Suprapubic skin (tissue), 4 donors: ENCODE measurements around the gene GABARAPL2.

Experiments used
- EP300 ChIP-seq: sonication (generic); formaldehyde crosslinking; IDR thresholded peaks from one replicate; pipeline ENCODE4 v1.6.1; 2017; ENCODE audit warnings: antibody characterized with exemption
- POLR2A ChIP-seq, 2 donors: fragments of 450-650 bp; IDR thresholded peaks; one replicate each; pipeline ENCODE4 v1.6.1; 2017; ENCODE audit warnings: antibody characterized with exemption in 2 of 2, mild to moderate bottlenecking in 2 of 2, moderate library complexity in 2 of 2
- POLR2AphosphoS5 ChIP-seq, 3 donors: sonication (generic); formaldehyde crosslinking; IDR thresholded peaks; one replicate each; pipeline ENCODE4 v1.6.1; 2017; ENCODE audit warnings: antibody characterized with exemption in 3 of 3
- TF ChIP-seq, protein P1 (sequence below), 2 donors: fragments of 200-600 bp in 1 of 2; fragments of 450-650 bp in 1 of 2; sonication (generic) in 1 of 2; IDR thresholded peaks; one replicate each; pipeline ENCODE4 v1.5.1; 2016 to 2019; ENCODE audit warnings: antibody characterized with exemption in 2 of 2, mild to moderate bottlenecking in 1 of 2, moderate library complexity in 1 of 2

DNA sequence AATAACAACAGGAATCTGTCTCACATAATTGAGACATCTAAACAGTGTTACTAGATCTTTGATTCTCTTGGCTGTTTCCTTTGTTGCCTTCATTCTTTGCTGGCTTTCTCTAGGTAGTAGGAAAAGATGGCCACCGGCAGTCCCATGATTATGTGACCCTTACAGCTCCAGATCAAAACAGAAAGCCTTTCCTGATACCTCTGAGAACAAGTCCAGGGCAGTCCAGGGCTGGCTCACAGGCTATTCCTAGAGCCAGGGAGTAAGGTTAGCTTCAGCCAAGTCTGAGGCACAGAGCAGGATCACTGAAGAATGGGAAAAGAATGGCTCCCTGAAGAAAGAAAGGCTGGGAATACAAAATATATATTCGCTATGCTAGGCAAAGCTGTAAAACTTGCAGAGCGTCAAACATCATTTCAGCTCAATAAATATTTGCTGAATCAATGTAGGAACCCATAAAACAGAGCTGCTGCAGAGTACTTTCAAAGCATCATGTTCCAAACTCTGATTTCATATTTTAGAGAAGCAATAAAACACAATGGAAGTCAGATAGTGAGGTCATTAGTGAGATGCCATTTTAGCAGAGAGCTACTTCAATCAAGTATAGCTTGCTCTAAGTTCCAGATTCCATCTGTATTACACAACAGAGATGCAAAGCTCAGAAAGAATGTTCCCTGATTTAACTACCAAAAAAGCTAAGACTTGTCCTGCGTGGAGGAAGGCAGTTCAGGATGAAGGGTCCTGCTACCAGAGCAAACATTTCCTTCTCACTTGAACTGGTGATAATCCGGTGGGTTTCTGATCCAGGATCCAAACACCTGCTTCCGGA, 33.5 kb downstream of the GABARAPL2 start:
- TF ChIP-seq POLR2AphosphoS5 (IDR thresholded peaks at IDR 0.05) = no peak
- TF ChIP-seq POLR2A (IDR thresholded peaks at IDR 0.05) = no peak
- TF ChIP-seq, protein P1, sequence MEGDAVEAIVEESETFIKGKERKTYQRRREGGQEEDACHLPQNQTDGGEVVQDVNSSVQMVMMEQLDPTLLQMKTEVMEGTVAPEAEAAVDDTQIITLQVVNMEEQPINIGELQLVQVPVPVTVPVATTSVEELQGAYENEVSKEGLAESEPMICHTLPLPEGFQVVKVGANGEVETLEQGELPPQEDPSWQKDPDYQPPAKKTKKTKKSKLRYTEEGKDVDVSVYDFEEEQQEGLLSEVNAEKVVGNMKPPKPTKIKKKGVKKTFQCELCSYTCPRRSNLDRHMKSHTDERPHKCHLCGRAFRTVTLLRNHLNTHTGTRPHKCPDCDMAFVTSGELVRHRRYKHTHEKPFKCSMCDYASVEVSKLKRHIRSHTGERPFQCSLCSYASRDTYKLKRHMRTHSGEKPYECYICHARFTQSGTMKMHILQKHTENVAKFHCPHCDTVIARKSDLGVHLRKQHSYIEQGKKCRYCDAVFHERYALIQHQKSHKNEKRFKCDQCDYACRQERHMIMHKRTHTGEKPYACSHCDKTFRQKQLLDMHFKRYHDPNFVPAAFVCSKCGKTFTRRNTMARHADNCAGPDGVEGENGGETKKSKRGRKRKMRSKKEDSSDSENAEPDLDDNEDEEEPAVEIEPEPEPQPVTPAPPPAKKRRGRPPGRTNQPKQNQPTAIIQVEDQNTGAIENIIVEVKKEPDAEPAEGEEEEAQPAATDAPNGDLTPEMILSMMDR (IDR thresholded peaks at IDR 0.05) = no peak
- no peak for TF ChIP-seq EP300
